Coronary artery (tissue), 2 donors: ENCODE results near the gene DNAAF1.
A peak's percentile ranks its signal among the peaks of the same experiment; 100 is the strongest.

Source experiments
- DNase-seq: peaks from one replicate; pipeline ENCODE4 v3.0.0-alpha.2; 2017; ENCODE audit warnings: low spot score
- H3K27ac ChIP-seq, 2 donors: fragments of 200-600 bp; sonication (generic); one replicate each; pipeline ENCODE4 v1.5.1; 2016 to 2019
- H3K4me3 ChIP-seq: fragments of 200-600 bp; sonication (generic); 2 replicates; pipeline ENCODE4 v1.5.1; 2016; ENCODE audit warnings: mild to moderate bottlenecking, moderate library complexity
- TF ChIP-seq, protein P1 (sequence below): fragments of 200-600 bp; sonication (generic); IDR thresholded peaks from one replicate; pipeline ENCODE4 v1.5.1; 2019; ENCODE audit warnings: antibody characterized with exemption

Gene DNAAF1

DNA sequence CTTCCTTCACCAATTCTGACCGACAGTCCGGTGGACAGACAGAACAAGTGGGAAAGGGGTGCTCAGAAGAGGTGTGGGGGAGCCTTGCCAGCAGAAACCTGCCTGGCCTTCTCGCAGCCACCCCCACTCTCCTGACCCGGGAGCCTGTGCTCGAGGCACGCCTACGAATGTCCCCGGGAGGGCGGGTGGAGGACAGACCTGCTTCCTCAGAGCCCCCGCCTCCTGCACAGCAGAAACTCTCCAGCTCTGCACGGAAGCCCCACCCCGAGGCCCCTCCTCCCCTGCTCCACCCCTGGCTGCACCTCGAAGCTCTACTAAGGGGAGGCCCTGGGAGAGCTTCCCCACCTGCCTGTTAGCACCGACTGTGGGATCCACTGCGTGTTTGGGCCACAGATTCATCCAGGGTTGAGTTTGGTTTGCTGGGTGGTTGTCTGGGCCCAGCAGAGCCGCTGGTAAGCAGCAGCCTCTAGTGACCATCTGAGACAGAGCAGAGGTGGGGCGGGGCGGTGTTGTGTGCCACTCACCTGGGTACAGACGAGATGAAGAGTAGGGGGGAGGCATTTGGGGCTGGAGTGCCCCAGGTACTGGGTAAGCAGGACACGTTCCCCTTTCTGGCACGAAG, 35.5 kb downstream of the DNAAF1 start:
- peak; percentile 66 for DNase-seq
- H3K27ac ChIP-seq: no peak overlapping the region

DNA sequence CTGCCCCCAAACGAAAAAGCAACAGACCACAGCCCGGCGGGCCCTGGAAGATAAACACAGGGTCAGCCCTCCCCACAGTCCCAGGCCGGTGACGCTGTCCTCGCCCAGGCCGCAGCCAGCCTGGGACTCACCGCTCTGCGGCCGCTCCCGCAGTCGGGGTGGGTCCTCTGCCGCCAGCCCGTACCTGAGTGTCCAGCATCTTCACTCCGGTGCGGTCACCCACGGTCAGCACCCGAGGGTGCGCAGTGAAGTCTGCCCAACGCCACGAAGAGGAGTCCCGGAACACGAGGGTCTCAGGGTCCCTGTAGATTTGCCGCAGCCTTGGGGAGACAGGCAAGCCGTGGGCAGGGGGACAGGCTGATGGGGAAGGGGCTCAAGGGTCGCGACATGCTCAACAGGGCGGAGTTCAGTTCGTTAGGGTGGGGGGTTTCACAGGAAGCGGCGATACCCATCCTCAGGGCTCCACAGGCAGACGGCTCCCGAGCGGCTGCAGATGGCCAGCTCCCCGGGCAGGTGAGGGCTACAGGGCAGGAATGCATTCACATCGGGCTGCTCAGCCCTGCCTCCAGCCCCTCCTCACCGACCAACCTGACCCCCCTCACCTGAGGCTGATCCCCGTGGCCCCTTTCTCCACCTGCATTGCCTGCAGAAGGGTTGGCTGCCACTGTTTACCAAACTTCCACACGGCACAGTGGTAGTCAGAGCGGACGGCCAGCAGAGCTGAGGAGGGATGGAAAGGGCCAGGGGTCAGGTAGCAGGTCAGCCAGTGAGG, 36.2 kb downstream of the DNAAF1 start:
- Histone ChIP-seq H3K27ac (no peak overlapping the region), H3K4me3 (no peak overlapping the region)
- peak; percentile 68 for DNase-seq
- TF ChIP-seq, protein P1, sequence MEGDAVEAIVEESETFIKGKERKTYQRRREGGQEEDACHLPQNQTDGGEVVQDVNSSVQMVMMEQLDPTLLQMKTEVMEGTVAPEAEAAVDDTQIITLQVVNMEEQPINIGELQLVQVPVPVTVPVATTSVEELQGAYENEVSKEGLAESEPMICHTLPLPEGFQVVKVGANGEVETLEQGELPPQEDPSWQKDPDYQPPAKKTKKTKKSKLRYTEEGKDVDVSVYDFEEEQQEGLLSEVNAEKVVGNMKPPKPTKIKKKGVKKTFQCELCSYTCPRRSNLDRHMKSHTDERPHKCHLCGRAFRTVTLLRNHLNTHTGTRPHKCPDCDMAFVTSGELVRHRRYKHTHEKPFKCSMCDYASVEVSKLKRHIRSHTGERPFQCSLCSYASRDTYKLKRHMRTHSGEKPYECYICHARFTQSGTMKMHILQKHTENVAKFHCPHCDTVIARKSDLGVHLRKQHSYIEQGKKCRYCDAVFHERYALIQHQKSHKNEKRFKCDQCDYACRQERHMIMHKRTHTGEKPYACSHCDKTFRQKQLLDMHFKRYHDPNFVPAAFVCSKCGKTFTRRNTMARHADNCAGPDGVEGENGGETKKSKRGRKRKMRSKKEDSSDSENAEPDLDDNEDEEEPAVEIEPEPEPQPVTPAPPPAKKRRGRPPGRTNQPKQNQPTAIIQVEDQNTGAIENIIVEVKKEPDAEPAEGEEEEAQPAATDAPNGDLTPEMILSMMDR: no peak

More for the DNA sequence above, 35.5 kb downstream of the DNAAF1 start:
- no peak overlapping the region for H3K4me3 ChIP-seq
- TF ChIP-seq, protein P1: no peak

DNA sequence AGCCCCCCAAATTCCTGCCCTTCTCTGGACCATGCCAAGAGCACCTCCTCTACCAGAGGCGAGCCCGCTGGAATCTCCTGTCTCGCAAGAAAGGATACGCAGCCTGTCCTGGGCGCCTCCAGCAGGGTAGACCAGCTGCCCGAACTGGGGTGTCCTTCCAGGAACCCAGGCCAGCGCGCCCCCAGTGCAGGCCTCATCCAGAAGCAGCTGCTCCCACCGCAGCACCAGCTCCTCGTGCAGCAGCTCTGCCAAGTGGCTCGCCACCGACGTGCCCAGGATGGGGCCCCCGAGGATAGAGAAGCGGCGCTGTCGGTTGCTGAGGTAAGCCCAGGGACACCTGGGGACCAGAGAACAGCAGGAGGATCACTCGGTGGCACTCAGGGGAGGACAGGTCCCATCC, 37.0 kb downstream of the DNAAF1 start:
- H3K4me3 ChIP-seq: no peak overlapping the region
- TF ChIP-seq, protein P1: no peak
- no peak overlapping the region for H3K27ac ChIP-seq
- peak; percentile 68 for DNase-seq

DNA sequence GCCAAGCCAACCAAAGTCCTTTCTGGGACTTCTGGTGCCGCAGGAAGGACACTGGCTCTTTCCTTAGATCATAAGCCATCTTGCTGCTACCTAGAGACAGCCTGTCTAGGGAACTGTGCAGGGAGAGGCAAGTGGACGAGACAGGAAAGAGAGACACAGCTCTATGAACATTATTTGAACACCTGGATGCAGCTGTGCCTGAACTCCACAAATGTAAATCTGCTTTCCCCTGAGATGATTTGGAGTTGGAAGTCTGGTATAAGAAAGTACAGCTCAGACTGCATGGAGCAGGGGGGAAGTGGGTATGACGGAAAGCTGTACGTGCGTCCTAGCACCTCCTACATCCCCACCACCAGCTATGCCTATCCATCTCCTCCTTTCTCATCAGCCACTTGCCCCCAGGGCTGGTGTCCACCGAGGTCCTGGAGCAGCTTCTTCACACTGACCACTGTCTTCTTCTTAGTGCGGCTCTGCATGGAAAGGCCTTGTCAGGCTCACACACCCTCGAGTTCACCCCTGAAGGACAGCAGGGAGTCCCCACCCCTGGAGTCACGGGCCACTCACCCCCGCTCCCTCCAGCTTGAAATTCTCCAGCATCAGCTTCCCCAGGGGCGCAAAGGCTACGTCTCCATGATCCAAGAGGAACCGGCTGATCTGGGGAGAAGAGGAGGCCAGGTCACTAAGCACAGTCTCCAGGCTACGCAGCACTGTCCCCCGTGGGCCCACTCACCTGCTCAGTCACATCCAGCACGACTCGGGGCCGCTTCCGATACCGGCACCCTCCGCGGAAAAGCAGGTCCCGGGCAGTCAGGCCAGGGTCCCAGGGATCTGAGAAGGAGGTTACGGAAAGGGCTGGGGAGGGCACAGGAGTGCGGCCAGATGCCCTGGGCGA, 37.8 kb downstream of the DNAAF1 start:
- H3K4me3 ChIP-seq: no peak overlapping the region
- TF ChIP-seq, protein P1: no peak
- DNase-seq: peak; percentile 57
- no peak overlapping the region for H3K27ac ChIP-seq

GRCh38 chr16:84183572-84183875, 38.4 kb downstream of the DNAAF1 start:
- Histone ChIP-seq H3K4me3 (no peak overlapping the region), H3K27ac (no peak overlapping the region)
- TF ChIP-seq, protein P1: no peak
- no peak for DNase-seq

- TF ChIP-seq, protein P1: no peak
- Histone ChIP-seq H3K4me3 (no peak overlapping the region), H3K27ac (peak overlapping the region in 1 of 2 donors; percentile 26)
- peak; percentile 66 for DNase-seq
Observed at GRCh38 chr16:84183911-84184591, 38.9 kb downstream of the DNAAF1 start.
